HEK293T (cell line): ENCODE data around the gene OR13J1.

ENCODE experiments used
- ELF4 ChIP-seq: fragments of 450-650 bp; IDR thresholded peaks from 2 replicates; pipeline ENCODE4 v1.6.1; 2017; ENCODE audit warnings: antibody characterized with exemption
- NFRKB ChIP-seq: fragments of 450-650 bp; IDR thresholded peaks from 2 replicates; pipeline ENCODE4 v1.6.1; 2016; ENCODE audit warnings: mild to moderate bottlenecking, moderate library complexity

GRCh38 chr9:35835216-35835632, 35.0 kb downstream of the OR13J1 start:
- TF ChIP-seq NFRKB (no peak), ELF4 (no peak)
